GM21825 (cell line): Measurements from ENCODE around the gene CYLC2.

Source experiments
- ATAC-seq: cut with Tn5 transposase; IDR thresholded peaks from one replicate; pipeline ENCODE4 v1.9.1; 2021; ENCODE audit warnings: mild to moderate bottlenecking, moderate library complexity; ENCODE audit not compliant: unreplicated experiment

The CYLC2 gene

GRCh38 chr9:102995033-102995432 is at the start of gene CYLC2:
Gene CYLC2, plus strand, starts transcription at chr9:102995333. Its CDS starts 48 bp downstream, at chr9:102995381.
- ATAC-seq = no peak

- no peak for ATAC-seq
Observed at GRCh38 chr9:102950346-102950745, 44.8 kb upstream of the CYLC2 start.

GRCh38 chr9:102966999-102967398 is 28.1 kb upstream of the CYLC2 start:
- no peak for ATAC-seq

GRCh38 chr9:102967979-102968378 is 27.2 kb upstream of the CYLC2 start:
- no peak for ATAC-seq

GRCh38 chr9:102972780-102973179 is 22.4 kb upstream of the CYLC2 start:
- ATAC-seq = no peak

GRCh38 chr9:102974530-102974929 is 20.6 kb upstream of the CYLC2 start:
- ATAC-seq = no peak

- ATAC-seq = no peak
Observed at GRCh38 chr9:102975251-102975650, 19.9 kb upstream of the CYLC2 start.

- ATAC-seq = no peak
Observed at GRCh38 chr9:102985162-102985895, 9.8 kb upstream of the CYLC2 start.

GRCh38 chr9:102986425-102986824 is 8.7 kb upstream of the CYLC2 start:
- no peak for ATAC-seq

GRCh38 chr9:103003689-103004088 is 8.6 kb downstream of the CYLC2 start:
- ATAC-seq = no peak

GRCh38 chr9:103014242-103014641 is 19.1 kb downstream of the CYLC2 start:
- ATAC-seq = no peak

- ATAC-seq = no peak
Observed at GRCh38 chr9:103025796-103026195, 30.7 kb downstream of the CYLC2 start.

- no peak for ATAC-seq
Observed at GRCh38 chr9:103037508-103038477, 42.7 kb downstream of the CYLC2 start.

GRCh38 chr9:103041961-103042360 is 46.8 kb downstream of the CYLC2 start:
- no peak for ATAC-seq
